DMS114 treated with DMSO at 0.1 percent for 48 hours (cell line): Measurements from ENCODE around the gene KRTAP10-9.
"Not testable (repeated sequence)": the region's sequence is repeated elsewhere in the genome, so short reads cannot be mapped to it uniquely, and the experiment has no call there.

Experiments
- DNase-seq: peaks from one replicate; lab custom pipeline; 2025; ENCODE audit not compliant: unreplicated experiment; lab: John Stamatoyannopoulos, UW

KRTAP10-9 gene

DNA sequence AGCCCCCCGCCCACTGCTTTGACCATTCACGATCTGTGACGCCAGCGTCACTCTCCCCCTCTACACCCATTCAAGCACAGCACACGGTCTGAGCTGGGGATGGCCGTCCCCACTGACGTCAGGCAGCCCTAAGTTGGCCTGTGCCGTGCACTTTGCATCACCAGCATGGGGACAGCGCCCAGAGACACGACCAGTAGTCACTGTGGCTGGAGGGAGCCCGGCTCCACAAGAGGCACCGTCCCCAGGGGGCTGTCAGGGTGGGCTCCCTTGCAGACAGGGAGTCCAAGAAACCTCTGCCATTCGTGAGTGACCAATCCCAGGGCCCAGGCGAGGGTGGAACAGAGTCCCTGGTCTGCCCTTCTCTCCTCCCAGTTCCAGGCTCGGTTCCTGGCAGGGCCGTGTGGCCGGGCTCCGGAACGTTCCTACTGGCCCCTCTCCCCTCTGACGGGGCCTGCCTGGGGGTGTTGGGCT, 12.7 kb upstream of the KRTAP10-9 start:
- no peak for DNase-seq

DNA sequence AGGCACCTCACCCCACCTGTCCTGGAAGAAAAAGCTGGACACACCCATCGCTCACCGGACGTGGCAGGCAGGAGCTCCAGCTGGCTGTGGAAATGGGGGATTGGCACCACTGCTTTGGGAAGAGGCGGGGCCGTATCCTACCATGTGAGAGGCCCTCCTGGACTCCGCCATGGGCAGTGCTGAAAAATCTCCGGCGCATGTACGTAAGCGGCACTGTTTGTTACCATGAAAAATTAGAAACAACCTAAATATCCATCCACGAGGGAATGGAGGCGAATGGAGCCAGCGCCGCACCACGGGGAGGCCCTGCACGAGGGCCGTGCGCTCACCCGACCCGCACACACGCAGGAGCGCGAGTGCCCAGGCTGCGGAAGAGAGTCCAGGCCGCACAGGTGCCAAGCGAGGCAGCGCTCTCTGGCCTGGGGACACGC, 11.9 kb upstream of the KRTAP10-9 start:
- DNase-seq, result no peak

DNA sequence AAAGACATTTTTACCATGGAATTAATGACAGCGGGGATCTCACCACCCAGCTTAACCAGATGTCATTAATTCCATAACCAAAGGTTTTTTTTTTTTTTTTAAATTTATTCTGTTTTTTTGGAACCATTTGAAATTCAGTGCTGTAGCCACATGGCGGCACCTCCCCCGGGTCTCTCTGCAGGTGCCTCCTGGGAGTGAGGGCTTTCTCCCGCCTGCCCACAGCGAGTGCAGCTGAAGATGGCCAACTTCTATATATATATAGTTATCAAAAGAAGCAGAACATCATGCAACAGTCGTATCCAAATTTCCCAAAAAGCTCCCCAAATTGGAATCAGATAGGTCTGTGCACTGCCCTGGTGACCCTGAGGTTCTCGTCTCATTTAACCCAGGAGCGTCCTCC, 11.4 kb upstream of the KRTAP10-9 start:
- no peak for DNase-seq

DNA sequence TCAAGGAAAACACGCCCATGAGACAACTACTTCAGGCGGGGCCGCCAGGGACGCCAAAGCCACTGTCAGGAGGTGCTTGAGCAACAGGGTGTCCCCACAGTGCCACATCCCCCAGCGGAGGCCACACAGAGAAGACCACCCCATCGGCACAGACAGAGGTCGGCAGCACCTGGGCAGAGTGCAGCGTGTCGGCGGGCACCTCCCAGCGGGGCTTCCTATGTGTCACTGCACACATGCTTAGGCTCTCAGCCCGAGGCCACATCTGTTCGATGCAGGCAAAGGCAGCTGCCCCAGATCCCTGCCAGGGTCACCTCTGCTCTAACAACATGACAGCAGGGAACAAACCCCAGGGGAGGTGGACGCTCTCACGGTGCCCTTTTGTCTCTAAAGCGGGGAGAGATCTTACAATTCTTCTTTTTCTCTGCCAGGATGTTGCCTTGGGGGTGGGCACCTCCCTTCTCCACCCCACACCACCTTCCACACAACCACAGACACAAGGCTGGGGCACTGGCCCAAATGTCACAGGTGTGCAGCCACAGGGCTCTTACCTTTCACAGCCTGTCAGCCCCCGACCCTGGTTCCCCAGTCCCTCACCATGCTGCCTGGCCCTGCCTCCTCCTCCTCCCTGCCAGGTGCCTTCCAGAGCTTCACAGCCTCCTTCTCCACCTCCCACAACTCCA, 10.8 kb upstream of the KRTAP10-9 start:
- no peak for DNase-seq

DNA sequence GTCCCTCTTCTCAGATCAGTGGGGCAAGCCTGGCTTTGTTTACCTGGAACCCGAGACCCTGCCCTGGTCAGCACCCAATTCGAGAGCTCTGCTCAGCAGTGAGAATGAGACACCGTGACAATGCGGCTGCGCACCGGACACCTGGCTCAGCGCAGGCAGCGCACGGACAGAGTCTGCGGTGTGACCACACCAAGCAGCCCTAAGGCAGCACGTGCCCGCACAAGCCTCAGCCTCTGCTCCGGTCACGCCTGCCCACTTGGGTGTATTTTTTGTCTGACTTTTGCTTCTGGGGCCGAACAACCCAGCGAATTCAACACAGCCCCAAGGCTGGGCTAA, 10.3 kb upstream of the KRTAP10-9 start:
- no peak for DNase-seq

DNA sequence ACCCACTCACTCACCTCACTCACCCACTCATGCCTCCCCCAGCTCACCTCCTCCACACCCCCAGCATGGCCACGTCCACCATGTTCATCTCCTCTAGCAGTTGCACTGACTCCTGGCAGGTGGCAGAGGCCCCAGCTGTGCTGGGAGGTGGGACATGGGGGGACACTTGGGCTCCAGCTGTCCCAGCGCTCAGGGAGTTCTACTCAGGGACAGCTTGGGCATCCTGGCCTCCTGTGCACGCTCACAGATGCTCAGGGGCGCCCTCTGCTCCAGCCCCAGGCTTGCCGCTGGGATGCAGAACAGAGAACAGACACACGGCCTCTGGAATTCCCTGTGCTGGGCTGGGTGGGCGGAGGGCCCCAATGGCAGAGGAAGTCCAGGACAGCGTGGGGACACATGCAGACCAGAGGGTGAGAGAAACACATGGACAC, 9.8 kb upstream of the KRTAP10-9 start:
- no peak for DNase-seq

DNA sequence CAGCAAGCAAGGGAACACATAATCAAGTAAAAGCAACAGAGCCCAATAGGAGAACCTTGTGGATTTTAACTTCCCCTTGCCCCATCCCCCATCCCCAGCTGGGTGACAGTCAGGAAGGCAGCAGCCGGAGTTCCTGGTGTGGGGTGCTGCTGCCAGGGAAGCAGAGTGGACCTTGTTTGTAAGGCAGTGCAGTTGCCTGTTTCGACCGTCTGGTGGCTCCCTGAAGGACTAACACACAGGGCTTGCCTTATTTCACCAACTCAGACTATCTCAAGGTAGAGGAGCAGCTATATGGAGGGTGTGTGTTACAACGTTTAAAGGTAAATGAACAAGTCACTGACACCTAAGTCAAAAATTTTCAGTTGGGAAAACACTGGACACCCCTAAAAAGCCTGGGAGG, 8.4 kb upstream of the KRTAP10-9 start:
- no peak for DNase-seq

DNA sequence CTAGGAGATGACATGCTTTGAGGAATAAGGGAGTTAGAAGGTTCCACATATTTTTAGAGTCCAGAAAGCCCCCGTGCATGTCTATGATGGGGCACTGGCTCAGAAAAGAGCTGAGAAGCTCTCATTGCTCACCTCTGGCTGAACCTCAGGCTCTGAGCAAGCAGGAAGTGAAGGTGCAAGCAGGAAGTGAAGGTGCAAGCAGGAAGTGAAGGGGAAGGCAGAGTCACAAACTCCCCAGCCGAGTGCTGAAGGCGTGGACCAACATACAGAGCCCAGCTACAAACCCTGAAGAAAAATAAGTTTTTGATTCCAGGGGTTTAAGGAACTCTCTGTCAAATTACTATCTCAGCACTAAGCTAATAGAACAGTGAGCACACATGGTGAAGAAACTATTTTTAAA, 8.0 kb upstream of the KRTAP10-9 start:
- no peak for DNase-seq

DNA sequence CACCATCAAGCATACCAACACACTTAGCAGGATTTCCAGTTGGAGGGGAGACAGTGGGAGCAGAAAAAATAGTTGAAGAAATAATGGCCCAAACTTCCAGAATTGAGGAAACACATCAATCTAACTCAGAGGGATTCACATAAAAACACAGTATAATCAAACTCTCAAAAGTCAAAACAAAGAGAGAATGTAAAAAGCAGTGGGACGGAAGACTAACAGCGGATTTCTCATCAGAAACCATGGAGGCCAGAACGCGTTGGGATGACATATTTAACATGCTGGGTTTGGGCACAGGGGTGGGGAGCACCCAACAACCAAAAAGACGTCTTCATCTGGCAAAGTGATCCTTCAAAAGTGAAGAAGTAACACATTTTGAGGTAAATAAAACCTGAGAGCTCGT, 7.0 kb upstream of the KRTAP10-9 start:
- no peak for DNase-seq

DNA sequence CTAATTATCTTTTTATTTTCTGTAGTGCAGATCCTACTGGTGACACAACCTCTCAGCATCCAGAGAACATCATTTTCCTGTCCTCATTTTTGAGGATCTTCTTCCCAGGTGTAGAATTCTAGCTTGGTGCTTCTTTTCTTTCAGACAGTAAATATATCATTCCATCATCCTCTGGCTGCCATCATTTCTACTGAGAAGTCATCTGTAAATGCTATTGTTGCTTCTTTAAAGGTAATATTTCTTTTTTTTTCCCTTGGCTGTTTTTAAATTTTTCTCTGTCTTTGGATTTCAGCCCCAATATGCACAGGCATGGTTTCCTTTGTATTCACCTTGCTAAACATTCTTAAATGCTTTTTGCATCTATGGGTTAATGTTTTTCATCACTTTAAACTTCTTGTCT, 3.3 kb upstream of the KRTAP10-9 start:
- DNase-seq, result no peak

DNA sequence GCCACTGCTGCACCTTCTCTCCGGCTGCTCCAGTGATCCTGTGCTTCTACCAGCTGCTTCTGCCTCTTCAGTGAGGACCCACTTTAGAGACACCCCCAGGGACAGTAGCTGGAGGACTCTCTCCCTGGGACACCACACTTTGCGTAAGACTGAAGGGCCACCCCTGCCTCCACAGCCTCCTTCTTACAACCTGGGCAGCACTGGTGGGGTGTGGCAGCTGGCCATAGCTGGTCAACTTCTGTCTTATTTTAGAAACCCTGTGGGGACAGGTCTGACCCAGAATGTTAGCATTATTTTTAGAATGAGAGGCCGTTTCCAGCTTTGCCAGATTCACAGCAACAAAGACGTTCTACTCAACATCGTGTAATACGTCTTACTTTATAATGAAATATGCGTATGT, 1.1 kb upstream of the KRTAP10-9 start:
- DNase-seq, result no peak

DNA sequence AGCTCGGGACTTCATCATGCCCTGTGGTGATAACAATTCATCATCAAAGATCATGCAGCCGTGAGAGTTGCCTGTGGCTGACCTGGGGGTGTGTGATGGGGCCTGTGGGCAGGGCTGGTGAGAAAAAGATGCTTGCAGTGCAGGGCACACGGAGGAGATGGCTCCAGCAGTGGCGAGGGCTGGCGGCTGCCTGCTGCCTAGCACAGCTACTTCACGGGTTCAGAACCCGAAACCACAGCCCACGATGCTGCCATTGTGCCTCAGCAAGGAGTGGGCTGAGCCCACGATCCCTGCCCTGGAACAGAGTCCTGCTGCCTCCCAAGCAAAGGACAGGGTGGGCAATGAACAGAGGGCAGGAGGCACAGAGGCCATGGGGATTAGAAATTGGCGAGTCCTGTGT, 631 bp upstream of the KRTAP10-9 start:
- DNase-seq, result no peak

DNA sequence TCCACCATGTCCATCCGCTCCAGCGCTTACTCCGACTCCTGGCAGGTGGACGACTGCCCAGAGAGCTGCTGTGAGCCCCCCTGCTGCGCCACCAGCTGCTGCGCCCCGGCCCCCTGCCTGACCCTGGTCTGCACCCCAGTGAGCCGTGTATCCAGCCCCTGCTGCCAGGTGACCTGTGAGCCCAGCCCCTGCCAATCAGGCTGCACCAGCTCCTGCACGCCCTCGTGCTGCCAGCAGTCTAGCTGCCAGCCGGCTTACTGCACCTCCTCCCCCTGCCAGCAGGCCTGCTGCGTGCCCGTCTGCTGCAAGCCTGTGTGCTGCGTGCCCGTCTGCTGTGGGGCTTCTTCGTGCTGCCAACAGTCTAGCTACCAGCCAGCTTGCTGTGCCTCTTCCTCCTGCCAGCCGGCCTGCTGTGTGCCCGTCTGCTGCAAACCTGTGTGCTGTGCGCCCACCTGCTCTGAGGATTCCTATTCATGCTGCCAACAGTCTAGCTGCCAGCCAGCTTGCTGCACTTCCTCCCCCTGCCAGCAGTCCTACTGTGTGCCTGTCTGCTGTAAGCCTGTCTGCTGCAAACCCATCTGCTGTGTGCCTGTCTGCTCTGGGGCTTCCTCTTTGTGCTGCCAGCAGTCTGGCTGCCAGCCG, 409 bp downstream of the KRTAP10-9 start:
- DNase-seq, result not testable (repeated sequence)

DNA sequence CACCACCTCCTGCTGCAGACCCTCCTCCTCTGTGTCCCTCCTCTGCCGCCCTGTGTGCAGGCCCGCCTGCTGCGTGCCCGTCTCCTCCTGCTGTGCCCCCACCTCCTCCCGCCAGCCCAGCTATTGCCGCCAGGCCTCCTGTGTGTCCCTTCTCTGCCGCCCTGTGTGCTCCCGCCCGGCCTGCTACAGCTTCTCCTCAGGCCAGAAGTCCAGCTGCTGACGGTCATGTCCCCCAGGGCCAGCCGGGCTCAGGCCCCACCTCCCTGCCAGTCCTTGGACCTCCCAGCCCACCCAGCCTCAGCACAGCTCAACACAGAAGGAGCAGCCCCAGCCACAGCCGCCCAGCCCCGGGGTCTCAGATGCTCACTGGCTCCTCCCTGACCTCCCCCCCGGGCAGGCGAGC, 939 bp downstream of the KRTAP10-9 start:
- DNase-seq, result not testable (repeated sequence)

DNA sequence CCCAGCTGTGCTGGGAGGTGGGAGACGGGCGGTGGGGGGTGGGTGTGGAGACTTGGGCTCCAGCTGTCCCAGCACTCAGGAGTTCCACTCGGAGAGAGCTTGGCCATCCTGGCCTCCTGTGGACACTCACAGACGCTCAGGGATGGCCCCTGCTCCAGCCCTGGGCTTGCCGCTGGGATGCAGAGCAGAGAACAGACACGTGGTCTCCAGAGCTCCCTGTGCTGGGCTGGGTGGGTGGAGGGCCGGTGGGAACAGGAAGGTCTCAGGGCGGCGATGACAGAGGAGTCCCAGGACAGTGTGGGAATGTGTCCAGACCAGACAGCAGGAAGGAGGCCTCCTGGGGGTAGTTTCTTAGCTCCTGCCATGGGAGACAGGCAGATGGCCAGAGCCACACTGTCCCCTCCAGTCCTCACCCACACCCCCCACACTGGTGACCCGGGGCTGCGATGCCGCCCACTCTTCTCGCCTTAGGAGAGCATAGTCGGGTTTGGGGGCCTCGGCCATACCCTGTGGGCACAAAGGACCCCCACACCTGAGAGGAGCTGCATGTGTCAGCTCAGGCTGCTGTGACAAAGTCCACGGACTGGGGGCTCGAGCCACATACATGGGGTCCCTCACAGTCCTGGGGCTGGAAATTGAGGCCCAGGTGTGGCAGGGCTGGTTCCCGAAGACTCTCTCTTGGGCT, 2.0 kb downstream of the KRTAP10-9 start:
- DNase-seq, result no peak

DNA sequence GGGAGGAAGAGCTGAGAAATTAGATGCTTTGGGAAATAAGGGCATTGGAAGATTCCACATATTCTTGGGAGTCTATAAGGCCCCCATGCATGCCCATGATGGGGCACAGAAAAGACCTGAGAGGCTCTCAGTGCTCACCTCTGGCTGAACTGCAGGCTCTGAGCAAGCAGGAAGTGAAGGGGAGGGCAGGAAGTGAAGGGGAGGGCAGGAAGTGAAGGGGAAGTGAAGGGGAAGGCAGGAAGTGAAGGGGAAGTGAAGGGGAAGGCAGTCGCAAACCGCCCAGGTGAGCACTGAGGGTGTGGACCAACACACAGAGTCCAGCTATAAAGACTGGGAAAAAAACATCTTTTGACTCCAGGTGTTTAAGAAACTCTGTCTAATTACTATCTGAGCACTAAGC, 3.5 kb downstream of the KRTAP10-9 start:
- DNase-seq, result no peak

DNA sequence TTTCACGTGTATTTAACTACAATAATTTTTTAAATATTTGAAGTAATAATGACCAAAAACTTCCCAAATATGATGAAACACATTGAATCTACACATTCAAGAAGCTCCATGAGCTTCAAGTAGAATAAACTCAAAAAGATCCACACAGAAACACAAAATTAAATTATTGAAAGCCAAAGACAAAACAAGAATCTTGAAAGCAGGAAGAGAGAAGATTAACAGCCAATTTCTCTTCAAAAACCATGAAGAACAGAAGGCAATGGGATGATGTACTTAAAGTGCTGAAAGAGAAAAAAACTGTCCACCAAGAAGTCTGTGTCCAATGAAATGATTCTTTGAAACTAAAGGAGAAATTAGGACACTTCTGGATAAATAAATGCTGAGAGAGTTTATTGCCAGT, 5.2 kb downstream of the KRTAP10-9 start:
- DNase-seq, result no peak

DNA sequence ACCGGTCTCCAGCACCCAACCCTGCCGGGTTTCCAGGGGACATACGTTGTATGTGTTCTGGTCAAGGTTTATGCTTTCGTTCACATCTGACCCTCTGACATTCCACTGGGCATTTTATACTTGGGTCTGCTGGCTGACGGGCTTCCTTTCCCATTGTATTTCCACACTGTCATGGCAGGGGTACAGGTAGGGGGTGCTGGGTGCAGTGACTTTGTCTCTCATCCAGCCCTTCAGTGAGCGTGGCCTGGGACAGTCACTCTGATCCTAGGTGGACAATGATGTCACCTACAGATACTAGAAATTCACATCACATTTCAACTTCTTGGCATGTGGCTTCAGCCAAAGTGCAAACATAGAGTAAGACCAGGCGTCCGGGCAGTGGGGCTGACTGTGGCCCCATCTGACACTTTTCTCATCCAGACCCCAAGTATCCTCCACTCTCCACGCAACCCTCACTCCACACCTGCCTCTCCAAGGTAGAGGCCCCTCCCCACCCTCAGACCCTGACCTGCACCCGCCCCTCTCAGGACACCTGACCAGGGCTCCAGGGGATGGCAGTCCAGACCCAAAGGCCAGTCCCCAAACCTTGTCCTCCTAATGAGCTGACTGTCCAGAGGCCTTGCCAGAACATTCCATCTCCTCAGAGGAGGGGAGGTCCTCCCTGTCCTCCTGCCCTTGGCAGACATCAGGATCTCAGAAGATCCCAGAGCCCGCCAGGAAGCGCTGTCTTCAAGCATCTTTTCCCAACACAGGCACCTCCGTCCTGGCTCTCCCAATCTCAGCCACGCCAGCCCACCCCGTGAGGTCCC, 9.5 kb downstream of the KRTAP10-9 start:
- DNase-seq, result no peak

DNA sequence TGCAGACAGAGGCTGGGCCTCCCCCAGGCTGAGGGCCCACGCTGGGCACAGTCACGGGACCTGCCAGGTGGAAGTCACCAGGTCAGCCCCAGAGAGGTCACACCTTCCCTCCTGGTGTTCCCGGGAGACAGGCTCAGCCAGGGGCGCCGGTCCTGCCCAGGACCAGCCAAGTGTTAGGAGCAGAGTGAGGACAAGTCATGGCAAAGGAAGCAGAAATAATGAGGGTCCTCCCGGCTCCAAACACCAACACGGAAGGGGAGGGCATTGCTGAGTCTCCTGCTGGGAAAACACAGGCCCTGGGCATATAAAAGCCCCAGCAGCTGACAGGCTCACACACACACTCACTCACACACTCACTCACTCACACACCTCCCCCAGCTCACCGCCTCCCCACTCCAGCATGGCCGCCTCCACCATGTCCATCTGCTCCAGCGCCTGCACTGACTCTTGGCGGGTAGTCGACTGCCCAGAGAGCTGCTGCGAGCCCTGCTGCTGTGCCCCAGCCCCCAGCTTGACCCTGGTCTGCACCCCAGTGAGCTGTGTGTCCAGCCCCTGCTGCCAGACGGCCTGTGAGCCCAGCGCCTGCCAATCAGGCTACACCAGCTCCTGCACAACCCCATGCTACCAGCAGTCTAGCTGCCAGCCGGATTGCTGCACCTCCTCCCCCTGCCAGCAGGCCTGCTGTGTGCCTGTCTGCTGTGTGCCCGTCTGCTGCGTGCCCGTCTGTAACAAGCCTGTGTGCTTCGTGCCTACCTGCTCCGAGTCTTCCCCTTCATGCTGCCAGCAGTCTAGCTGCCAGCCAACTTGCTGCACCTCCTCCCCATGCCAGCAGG, 10.3 kb downstream of the KRTAP10-9 start, which contains the start of gene KRTAP10-10:
Gene KRTAP10-10, plus strand, starts transcription at position 339 of the 833 bp plus-strand sequence. Its CDS starts 62 bp downstream, at position 401.
- DNase-seq, result no peak

DNA sequence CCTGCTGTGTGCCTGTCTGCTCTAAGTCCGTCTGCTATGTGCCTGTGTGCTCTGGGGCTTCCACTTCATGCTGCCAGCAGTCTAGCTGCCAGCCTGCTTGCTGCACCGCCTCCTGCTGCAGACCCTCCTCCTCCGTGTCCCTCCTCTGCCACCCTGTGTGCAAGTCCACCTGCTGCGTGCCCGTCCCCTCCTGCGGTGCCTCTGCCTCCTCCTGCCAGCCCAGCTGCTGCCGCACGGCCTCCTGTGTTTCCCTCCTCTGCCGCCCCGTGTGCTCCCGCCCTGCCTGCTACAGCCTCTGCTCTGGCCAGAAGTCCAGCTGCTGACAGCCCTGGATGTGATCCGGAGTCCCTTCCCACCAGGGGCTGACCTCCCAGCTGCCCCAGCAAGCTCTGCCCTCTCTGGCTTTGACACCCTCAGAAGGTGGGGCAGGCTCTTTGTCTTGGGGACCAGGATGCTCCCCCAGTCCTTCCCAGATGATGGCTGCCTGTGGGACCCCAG, 11.0 kb downstream of the KRTAP10-9 start:
- not testable (repeated sequence) for DNase-seq
